OCI-LY1 (cell line): Measurements from ENCODE around the gene ZNF839.

Experiments
- H2AFZ ChIP-seq: fragments of 200-600 bp; sonication (generic), shearing (Covaris generic); 2 replicates; pipeline ENCODE4 v1.6.0; 2014; ENCODE audit warnings: antibody characterized with exemption, mild to moderate bottlenecking, low read length
- H3F3A ChIP-seq: fragments of 200-600 bp; sonication (generic), shearing (Covaris generic); 2 replicates; pipeline ENCODE4 v1.6.0; 2014; ENCODE audit warnings: mild to moderate bottlenecking, antibody characterized with exemption, low read length, moderate library complexity; ENCODE audit not compliant: insufficient read depth
- H3K27ac ChIP-seq: fragments of 200-600 bp; sonication (generic); 2 replicates; pipeline ENCODE4 v1.5.1; 2014; ENCODE audit warnings: low read length, mixed run types, mild to moderate bottlenecking, low read depth; ENCODE audit not compliant: poor library complexity, severe bottlenecking
- H3K27me3 ChIP-seq: fragments of 200-600 bp; sonication (generic); 2 replicates; pipeline ENCODE4 v1.6.0; 2014; ENCODE audit warnings: antibody characterized with exemption, mild to moderate bottlenecking, low read length, moderate library complexity; ENCODE audit not compliant: insufficient read depth
- H3K36me3 ChIP-seq: fragments of 200-600 bp; sonication (generic); 2 replicates; pipeline ENCODE4 v1.6.1; 2014; ENCODE audit warnings: mild to moderate bottlenecking, antibody characterized with exemption, low read length, moderate library complexity, mixed read lengths; ENCODE audit not compliant: insufficient read depth
- H3K4me1 ChIP-seq: fragments of 200-600 bp; sonication (generic); 2 replicates; pipeline ENCODE4 v1.5.1; 2014; ENCODE audit warnings: mild to moderate bottlenecking, low read length, moderate library complexity; ENCODE audit not compliant: insufficient read depth, severe bottlenecking
- H3K4me2 ChIP-seq: fragments of 200-600 bp; sonication (generic), shearing (Covaris generic); 2 replicates; pipeline ENCODE4 v1.6.1; 2014; ENCODE audit warnings: low read length
- H3K4me3 ChIP-seq: fragments of 200-600 bp; sonication (generic); 2 replicates; pipeline ENCODE4 v1.5.1; 2014; ENCODE audit warnings: low read length, low read depth, mild to moderate bottlenecking, mixed read lengths; ENCODE audit not compliant: poor library complexity, severe bottlenecking
- H3K79me2 ChIP-seq: fragments of 200-600 bp; shearing (Covaris generic); 2 replicates; pipeline ENCODE4 v1.6.1; 2016; ENCODE audit warnings: mixed run types, low read length, mixed read lengths; ENCODE audit not compliant: insufficient read depth
- H3K9ac ChIP-seq: fragments of 200-600 bp; sonication (generic), shearing (Covaris generic); 2 replicates; pipeline ENCODE4 v1.6.1; 2014; ENCODE audit warnings: mild to moderate bottlenecking, low read length, mixed read lengths
- H3K9me2 ChIP-seq: fragments of 200-600 bp; sonication (generic), shearing (Covaris generic); 2 replicates; pipeline ENCODE4 v1.6.1; 2014; ENCODE audit warnings: low read depth, mild to moderate bottlenecking, low read length, mixed read lengths
- H3K9me3 ChIP-seq: fragments of 200-600 bp; shearing (Covaris generic); 2 replicates; pipeline ENCODE4 v1.6.1; 2014; ENCODE audit warnings: low read length, mixed read lengths
- H4K20me1 ChIP-seq: fragments of 200-600 bp; sonication (generic), shearing (Covaris generic); 2 replicates; pipeline ENCODE4 v1.6.0; 2016; ENCODE audit warnings: mild to moderate bottlenecking, low read length; ENCODE audit not compliant: insufficient read depth
- CTCF ChIP-seq: fragments of 200-600 bp; sonication (generic), shearing (Covaris generic); IDR thresholded peaks from 2 replicates; pipeline ENCODE4 v1.5.1; 2017; ENCODE audit warnings: mild to moderate bottlenecking, antibody characterized with exemption, low read length, moderate library complexity, mixed read lengths
- EZH2 ChIP-seq: fragments of 200-600 bp; sonication (generic), shearing (Covaris generic); IDR thresholded peaks from 2 replicates; pipeline ENCODE4 v1.8.0; 2017; ENCODE audit warnings: borderline replicate concordance, mixed run types, mild to moderate bottlenecking, antibody characterized with exemption, low read length, moderate library complexity, mixed read lengths

The ZNF839 gene

GRCh38 chr14:102321456-102322422, 2.2 kb downstream of the ZNF839 start:
- Histone ChIP-seq H3K4me1 (peaks cover 31% of the 10 kb centered on the region), H3K36me3 (no peaks in the 10 kb centered on the region), H3K27me3 (no peaks in the 10 kb centered on the region), H3K79me2 (no peaks in the 10 kb centered on the region), H3K9me2 (no peaks in the 10 kb centered on the region), H3K27ac (no peak overlapping the region), H3K9me3 (no peaks in the 10 kb centered on the region), H4K20me1 (no peaks in the 10 kb centered on the region), H3K4me2 (no peak overlapping the region), H2AFZ (no peak overlapping the region), H3F3A (no peaks in the 10 kb centered on the region), H3K4me3 (no peak overlapping the region), H3K9ac (no peak overlapping the region)
- TF ChIP-seq EZH2 (no peak), CTCF (no peak)

GRCh38 chr14:102323102-102323501, 3.6 kb downstream of the ZNF839 start:
- no peaks in the 10 kb centered on the region for H3K36me3 ChIP-seq
- H3K9ac ChIP-seq = no peak overlapping the region

GRCh38 chr14:102325791-102326345, 6.3 kb downstream of the ZNF839 start:
- Histone ChIP-seq H4K20me1 (no peaks in the 10 kb centered on the region), H2AFZ (no peak overlapping the region), H3K9ac (no peak overlapping the region), H3K4me3 (no peak overlapping the region), H3K4me1 (peaks cover under 1% of the 10 kb centered on the region), H3K79me2 (no peaks in the 10 kb centered on the region), H3K9me2 (no peaks in the 10 kb centered on the region), H3F3A (no peaks in the 10 kb centered on the region), H3K4me2 (no peak overlapping the region), H3K9me3 (no peaks in the 10 kb centered on the region), H3K27me3 (no peaks in the 10 kb centered on the region), H3K27ac (no peak overlapping the region), H3K36me3 (no peaks in the 10 kb centered on the region)
- TF ChIP-seq EZH2 (no peak), CTCF (no peak)

More at GRCh38 chr14:102323102-102323501, 3.6 kb downstream of the ZNF839 start:
- Histone ChIP-seq H4K20me1 (no peaks in the 10 kb centered on the region), H2AFZ (no peak overlapping the region), H3F3A (no peaks in the 10 kb centered on the region), H3K27ac (no peak overlapping the region), H3K4me3 (no peak overlapping the region), H3K9me2 (no peaks in the 10 kb centered on the region), H3K4me2 (no peak overlapping the region), H3K79me2 (no peaks in the 10 kb centered on the region), H3K9me3 (no peaks in the 10 kb centered on the region), H3K4me1 (peaks cover 21% of the 10 kb centered on the region), H3K27me3 (no peaks in the 10 kb centered on the region)
- no peak for TF ChIP-seq EZH2
- TF ChIP-seq CTCF = peak; percentile 57
